NCI-H226 (cell line): ENCODE measurements around the gene MOB3B.
A peak's percentile ranks its signal among the peaks of the same experiment; 100 is the strongest.

Experiments used
- DNase-seq: peaks from one replicate; pipeline ENCODE4 v3.0.0-alpha.2; 2015

The MOB3B gene

DNA sequence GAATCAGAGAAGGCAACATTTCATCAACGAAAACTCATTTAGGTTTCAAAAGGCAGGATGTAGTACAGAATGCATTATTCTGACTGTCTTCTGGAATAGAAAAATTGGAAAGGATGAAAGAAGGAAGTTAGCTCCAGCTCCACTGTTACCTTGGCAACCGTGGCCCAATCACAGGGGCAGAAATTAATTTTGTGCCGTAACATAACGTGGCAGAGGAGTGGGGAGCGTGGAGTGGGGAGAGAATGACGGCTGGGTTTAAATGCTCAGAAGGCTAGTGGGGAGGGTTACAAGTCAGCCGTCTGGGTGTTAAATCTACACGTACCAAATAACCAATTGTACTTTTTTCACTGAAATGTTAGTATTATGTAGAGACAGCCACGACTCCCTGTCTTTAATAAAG, 200.3 kb downstream of the MOB3B start:
- DNase-seq = no peak

DNA sequence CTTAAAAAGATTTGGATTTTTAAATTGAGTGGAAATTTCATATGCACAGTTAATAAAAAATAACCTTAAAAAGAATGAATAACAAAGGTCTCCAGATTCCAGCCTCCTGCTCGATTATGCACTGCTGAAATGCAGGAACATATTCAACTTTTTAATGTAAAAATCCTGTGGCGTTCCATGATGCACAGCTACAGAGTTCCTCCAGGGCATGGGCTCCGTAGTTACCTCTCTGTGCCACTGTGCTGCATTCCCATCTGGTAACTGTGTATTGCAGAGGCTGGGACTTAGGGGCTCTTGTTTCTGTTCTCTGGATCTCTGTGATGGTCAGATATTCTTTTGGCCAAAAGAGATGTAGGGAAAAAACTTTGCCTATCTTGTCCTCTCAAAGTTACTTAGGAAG, 201.1 kb downstream of the MOB3B start:
- DNase-seq = no peak

DNA sequence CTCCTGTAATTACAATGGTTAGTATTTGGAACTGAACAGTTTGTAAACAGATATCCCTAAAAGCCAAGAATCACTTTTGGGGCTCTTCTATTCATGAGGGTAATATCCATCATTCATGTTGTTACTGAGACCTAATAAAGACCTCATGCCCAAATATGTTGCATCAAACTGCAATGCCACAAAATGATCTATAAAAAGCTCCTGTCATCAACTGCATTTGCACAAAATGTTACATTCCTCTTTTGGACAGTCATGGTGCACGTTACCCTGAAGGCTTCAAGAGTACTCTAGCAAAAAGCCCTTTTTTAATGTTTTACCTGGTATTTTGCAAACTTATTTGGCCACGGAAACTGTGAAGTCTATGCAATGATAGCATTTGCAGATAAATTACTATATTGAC, 218.4 kb downstream of the MOB3B start:
- DNase-seq = no peak

DNA sequence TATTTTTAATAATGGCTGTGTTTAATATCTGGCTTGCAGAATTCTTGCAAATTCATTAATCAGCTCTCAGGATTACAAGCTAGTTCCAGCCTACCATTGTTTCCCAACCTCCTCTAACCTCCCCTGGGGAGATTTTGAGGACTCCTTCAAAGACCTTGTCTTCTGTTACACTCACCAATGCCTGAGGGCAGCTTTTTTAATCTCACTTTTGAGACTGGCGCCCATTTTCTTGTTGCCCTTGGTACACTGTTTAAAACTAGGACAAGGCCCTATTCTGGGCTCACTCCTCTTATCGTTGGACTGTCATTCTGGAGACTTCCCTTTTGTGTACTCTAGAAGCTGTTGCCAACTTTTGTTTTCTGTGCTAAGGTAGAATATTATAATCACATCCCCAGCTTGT, 219.0 kb downstream of the MOB3B start:
- no peak for DNase-seq

DNA sequence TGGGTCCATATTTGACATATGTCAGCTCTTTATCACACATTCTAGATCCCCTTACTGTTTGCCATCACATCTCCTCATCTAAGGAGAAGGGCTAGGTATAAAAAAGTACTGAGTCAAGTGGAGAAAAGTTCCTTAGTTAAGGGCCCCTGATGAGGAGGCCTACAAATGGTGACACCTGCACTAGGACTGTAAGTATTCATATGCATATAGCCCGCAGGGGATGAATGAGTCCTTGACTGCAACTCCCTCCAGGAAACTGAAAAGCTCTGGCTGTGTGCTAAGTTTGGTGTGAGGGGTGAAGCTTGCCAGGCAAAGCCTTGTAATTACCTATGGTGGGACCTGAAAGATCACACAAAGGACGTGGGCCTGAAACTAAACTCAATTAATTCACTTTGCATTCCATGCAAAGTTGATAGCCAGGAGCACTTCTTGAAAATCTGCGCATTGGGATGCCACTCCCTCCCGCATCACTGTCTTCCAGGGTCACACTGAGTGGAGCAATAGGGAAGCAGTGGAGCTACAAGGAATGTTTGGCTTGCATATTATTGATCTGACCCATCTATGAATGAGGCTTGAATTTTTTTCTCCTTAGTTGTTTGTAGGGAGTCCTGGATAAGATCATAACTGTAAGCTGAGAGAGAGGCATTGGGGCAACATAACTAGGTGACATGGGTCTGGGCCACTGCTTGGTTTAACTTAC, 220.8 kb downstream of the MOB3B start:
- no peak for DNase-seq

DNA sequence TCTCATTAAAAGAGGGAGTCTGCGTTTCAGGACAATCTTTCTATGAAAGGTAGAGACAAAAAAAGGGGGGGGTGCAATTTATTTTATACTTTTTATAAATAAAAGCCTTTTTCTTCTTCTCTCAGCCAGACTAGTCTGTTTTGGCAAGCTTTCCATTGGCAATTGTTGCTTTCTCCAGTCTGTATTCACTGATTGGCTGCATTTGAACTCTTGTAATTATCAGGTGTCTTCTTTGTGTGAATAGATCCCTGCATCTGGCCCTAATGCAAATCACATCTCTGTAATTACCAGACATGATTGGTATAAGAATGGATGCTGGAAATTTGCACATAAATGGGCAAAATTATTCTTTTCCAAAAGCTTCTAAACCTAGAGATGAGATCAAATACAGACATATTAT, 225.1 kb downstream of the MOB3B start:
- DNase-seq = no peak

DNA sequence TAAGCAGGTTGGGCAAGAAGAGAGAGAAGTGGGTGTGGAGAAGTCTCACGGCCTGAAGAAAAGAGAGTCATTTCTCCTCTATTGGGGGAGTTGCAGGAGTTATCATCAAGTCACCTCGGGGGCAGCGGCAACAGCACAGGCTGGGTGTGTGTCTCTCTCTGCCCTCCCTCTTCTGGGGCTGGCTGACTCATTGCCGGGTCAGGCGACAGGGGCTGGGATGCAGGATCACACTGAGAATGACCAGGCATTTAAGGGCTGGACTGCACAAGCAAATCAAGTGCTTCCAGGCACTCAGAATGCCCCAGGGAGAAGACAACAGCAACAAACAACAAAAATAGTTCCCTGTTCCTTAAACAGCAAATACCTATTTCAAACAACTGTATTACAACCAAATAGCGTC, 226.4 kb downstream of the MOB3B start:
- no peak for DNase-seq

DNA sequence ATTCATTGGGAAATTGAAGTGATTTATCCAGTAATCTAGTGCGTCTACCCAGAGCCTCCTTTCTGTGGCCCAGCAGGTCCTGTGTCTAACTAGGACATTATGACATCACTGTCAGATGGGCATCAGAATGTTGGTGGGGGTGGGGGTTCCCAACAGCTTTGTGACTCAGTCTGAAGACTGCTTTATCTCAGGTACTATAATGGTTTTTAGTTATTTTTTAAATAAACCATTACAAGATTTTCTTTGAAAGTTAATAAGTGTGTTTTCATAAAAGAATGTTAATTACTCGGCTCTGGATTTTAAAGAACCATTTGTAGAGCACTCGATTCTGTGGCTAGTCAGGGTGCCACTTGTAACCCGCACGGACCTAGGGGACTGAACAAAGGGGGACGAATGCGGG, 232.6 kb downstream of the MOB3B start, which contains the start of gene EQTN:
TSS of gene EQTN (minus strand) at position 101 of the 400 bp plus-strand sequence. CDS start at position 6, 95 bp downstream.
- DNase-seq = no peak

DNA sequence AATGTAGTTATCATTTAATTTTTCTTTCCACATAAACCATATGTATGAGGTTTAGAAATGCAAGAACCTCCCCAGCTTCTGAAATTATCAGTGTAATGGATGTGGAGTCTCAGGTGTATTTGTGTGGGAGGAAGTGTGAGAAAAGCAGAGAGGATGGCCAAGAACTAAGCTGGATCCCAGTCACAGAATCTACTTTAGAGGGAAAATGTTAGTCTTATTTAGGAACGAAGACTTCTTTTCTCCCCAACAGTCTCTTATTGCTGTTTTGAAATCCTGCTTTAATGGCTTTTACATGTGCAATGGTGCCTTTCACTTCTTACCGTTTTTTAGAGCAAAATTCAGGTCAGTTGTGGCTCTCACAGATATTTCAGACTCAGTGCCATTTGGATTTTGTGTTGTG, 235.6 kb downstream of the MOB3B start:
- DNase-seq = no peak

DNA sequence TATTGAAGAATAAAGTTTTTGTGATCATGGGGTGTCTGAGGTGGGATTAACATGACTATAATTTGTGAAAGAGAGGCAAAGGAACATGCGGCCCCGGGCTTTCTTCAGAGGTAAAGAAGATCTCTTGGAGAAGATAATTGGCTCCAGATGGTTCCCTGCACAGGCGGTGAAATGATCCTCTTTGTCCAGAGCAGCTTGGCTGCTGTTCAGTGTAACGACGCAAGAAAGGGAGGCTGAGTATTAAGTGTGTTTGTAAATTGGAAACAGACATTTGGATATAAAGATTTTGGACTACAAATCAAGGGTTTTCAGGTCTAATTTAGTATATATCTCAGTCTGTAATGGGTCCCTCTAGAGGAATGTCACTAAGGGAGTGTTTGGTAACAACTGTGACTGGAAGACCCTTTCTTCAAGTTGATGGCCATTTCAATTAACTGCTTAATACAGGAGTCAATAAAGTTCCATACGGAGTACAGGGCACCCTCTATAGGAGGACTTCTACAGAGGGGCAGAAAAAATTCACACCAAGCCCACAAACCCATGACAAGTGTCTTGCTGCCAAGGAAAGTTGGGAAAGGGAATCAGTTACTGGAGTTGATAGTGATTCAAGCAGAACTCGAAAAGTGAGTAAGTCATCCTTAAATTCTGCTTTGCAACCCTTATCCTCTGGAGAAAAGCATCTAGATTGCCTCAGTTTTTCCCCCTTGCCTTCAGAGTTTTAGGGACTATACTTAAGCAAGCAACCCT, 236.8 kb downstream of the MOB3B start:
- no peak for DNase-seq

DNA sequence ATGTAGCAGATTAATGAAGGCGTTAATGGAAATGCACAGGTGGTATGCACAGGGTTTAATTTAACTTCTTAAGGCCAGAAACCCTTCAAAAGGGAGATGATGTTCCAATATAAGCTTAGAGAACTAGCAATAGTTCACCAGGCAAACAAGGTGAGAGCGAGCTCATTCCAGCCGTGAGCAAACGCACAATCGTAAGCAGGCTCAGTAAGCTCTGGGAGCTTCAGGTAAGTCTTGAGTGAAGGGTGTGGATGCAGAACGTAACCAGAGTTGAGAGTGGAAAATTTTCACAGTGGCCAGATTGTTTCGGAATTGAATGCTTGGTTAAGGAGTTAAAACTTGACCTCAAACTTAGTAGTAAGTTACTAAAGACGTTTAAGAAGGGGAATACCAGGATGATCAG, 238.3 kb downstream of the MOB3B start:
- DNase-seq = no peak

DNA sequence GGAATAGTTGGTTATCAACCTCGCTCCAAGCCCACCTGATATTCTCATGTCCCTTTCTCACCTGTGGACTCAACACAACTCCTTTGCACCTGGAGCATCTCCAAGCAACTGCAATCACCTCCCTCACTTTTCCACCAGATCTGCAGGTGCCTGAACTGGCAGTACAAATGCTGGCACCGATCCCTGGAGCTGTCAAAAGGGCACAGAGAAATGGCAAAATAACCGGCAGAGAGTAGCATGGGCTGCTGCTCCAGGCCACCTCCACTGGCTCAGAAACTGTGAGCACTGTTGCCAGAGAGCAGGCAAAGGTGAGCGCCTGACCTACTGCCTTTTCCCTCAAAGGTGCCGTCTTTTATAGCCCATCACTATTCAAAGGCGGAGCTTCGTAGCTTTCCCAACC, 247.3 kb downstream of the MOB3B start:
- no peak for DNase-seq

DNA sequence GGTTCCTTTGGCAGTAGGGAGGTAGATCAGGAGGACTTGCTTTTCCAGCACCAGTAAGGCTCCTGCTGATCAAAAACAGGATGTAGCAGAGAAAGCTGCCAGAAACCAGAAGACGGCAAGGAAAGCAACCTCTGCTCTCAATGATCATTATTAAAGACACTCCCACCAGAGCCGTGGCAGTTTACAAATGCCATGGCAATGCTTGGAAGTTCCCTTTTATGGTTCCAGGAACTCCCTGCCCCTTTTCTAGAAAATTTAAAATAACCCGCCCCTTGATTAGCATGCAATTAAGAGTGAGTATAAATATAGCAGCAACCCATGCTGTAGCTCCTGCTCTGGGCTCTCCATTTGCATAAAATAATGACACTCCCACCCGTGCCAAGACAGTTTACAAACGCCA, 248.8 kb downstream of the MOB3B start:
- DNase-seq = no peak

DNA sequence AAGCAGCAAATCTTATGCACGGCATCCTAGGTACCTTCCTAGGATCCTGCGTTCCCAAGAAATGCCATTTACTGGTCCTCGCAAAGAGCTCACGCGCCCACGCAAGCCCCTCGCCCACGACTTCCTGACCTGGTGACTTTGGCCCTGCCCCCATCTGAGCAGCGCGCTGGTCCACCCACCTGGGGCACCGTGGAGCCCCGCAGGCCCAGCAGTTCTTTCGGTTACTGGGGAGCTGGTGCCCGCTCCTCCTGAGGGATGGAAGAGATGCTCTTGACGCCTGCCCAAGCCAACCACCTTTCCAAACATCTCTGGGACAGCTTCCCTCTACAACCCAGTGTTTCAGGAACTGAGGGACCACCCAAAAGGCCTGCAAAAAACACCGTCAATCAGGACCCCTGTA, 249.4 kb downstream of the MOB3B start:
- DNase-seq = no peak

DNA sequence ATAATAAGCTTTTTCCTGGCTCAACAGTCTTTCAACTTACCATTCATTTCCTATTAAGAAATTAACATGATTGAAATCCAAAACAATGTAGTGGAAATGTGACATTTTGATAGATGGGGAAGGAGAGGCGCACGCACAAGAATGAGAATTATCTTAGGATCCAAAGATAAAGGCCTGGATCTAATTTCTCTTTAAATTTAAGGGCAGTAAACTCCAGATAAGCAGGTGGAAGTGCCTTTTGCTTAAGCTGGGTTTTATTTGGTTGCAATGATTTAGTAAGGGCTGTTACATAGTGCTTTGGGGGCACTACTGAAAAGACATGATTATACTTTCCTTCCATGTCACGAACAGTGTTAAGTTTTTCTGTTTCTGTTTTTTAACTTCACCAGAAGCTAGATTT, 250.0 kb downstream of the MOB3B start:
- no peak for DNase-seq

DNA sequence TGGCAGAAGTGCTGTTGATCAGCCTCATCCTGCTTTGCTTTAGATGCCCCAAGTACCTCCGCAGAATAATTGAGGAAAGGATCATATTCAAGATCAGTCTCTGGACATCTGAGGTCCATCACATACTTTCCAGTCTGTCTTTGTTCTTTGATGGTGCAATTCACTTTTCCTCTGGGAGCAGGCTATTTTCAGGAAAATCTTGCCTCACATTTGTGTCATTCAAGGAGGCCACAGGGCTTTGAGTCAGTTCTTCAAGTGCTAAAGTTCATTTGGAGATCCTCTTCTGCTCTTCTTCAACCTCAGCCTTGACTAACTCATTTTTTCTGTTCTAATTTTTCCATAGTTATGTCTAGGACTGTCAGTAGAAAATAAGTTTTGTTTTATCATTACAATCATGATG, 251.2 kb downstream of the MOB3B start:
- DNase-seq = no peak

DNA sequence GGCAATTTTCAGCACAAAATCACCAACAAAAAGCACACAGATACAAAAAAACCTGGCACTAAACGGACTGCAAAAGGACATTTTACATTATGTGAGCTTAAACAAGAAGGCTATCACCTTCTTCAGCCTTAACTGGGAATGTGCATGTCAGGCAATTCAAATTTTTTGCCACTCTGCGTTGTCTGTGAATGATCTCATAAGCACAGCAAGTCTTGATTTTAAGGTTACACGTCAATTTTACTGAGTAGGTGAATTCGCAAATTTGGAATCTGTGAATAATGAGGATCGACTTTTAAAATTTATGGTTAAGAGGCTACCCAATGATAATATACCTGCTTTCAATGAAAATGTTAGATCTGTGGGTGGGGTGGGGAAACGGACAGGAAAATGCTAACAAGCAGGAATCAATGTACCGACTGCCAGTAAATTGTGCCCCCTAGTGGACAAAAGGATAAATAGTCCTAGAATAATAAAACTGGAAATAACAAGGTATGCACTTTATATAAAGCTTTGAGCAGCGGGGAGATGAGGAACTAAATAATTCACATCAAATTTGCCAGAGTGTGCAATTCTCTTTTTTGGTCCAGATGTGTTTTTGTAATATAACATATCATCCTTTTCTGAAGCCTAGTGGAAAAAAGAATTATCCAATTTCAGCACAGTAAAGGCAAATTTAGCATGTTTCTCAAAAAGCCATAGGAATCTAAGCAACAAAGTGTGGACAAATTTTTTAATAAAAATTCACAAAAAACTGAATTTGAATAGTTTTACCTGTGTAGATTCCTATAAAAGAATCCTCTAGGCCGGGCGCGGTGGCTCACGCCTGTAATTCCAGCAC, 253.2 kb downstream of the MOB3B start:
- peak; percentile 3 for DNase-seq
